Tibial artery (tissue), 4 donors: ENCODE results near the gene LRRC10.

Source experiments
- DNase-seq, 2 donors: peaks; one replicate each; pipeline ENCODE4 v3.0.0-alpha.2; 2019
- H3K27ac ChIP-seq, 2 donors: fragments of 200-600 bp; sonication (generic) in 1 of 2; 1 replicate in 1 of 2; 2 replicates in 1 of 2; pipeline ENCODE4 v1.5.1; 2018 to 2019; ENCODE audit warnings: mild to moderate bottlenecking in 1 of 2
- H3K27me3 ChIP-seq, 2 donors: fragments of 200-600 bp; sonication (generic) in 1 of 2; one replicate each; pipeline versions ENCODE4 v1.5.1 to v1.6.0; 2016 to 2019
- H3K36me3 ChIP-seq, 3 donors: fragments of 200-600 bp; sonication (generic) in 2 of 3; one replicate each; pipeline ENCODE4 v1.5.1; 2016 to 2019; ENCODE audit warnings: mild to moderate bottlenecking in 2 of 3
- H3K4me1 ChIP-seq, 4 donors: fragments of 200-600 bp; sonication (generic) in 2 of 4; 1 replicate in 3 of 4; 2 replicates in 1 of 4; pipeline ENCODE4 v1.5.1; 2016 to 2019
- H3K4me3 ChIP-seq, 2 donors: fragments of 200-600 bp; sonication (generic) in 1 of 2; 1 replicate in 1 of 2; 2 replicates in 1 of 2; pipeline ENCODE4 v1.5.1; 2018 to 2019; ENCODE audit warnings: mild to moderate bottlenecking in 2 of 2
- H3K9me3 ChIP-seq, 3 donors: fragments of 200-600 bp; sonication (generic) in 1 of 3; one replicate each; pipeline ENCODE4 v1.5.1; 2016 to 2019
- intact Hi-C: fragments of 100-400 bp; cut with DNase I; formaldehyde crosslinking; loops from one replicate; pipeline ENCODE4 v1.15.0; 2023; ENCODE audit warnings: low total_unique reads
- TF ChIP-seq, protein P1 (sequence below), 2 experiments: fragments of 200-600 bp in 1 of 2; fragments of 450-650 bp in 1 of 2; IDR thresholded peaks; one replicate each; pipeline ENCODE4 v1.5.1; 2017 to 2019; ENCODE audit warnings: antibody characterized with exemption in 2 of 2, mild to moderate bottlenecking in 1 of 2, moderate library complexity in 1 of 2

Gene LRRC10

DNA sequence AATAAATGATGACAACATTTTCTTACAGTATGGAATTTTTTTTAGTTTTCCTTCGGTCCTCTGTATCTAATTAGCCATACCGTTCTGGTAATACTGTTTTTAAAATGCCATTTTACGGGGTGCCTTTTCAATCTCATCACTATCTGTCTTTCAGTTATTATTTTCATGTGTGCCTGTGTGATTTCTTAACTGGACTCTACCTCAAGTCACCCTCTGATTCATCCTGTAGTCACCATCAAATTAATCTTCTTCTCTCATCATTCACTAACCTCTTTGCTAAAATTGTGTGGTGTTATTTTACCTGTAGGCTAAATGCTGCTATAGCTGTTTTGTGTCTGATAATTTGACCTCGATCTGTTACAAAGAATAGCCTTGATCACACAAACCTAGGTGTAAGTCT, 41.5 kb downstream of the LRRC10 start:
- intact Hi-C loops = loop anchor here (5.0 kb wide), 1 partner anchor 97 kb away; the partner anchor contains the start of gene FRS2
- H3K27ac ChIP-seq = no peak overlapping the region
- H3K27me3 ChIP-seq = no peaks in the 10 kb centered on the region
- no peak overlapping the region for H3K4me3 ChIP-seq
- peaks cover 15 to 53% (median 30%) of the 10 kb centered on the region in 3 donors for H3K36me3 ChIP-seq
- no peak for DNase-seq
- TF ChIP-seq, protein P1, sequence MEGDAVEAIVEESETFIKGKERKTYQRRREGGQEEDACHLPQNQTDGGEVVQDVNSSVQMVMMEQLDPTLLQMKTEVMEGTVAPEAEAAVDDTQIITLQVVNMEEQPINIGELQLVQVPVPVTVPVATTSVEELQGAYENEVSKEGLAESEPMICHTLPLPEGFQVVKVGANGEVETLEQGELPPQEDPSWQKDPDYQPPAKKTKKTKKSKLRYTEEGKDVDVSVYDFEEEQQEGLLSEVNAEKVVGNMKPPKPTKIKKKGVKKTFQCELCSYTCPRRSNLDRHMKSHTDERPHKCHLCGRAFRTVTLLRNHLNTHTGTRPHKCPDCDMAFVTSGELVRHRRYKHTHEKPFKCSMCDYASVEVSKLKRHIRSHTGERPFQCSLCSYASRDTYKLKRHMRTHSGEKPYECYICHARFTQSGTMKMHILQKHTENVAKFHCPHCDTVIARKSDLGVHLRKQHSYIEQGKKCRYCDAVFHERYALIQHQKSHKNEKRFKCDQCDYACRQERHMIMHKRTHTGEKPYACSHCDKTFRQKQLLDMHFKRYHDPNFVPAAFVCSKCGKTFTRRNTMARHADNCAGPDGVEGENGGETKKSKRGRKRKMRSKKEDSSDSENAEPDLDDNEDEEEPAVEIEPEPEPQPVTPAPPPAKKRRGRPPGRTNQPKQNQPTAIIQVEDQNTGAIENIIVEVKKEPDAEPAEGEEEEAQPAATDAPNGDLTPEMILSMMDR (IDR thresholded peaks at IDR 0.05) = no peak
- H3K4me1 ChIP-seq = no peaks in the 10 kb centered on the region
- H3K9me3 ChIP-seq = no peaks in the 10 kb centered on the region

DNA sequence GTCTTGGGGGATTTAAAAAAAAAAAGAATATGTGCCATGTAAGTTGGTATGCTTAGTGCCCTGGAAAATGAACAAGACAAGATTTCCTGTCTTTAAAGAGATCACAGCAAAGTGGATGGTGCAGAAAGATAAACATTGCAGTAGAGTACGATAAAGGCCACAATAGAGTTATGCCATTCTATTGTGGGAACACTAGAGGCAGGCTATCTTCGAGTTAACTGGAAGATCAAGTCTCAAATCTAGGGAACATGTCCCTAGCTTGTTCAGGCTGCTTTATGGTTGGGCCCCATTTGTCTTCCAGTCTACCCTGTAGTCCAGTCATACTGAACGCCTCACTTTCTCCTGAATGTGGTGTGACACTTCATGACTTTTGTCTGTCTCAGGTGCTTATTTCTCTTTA, 44.1 kb downstream of the LRRC10 start:
- DNase-seq = no peak
- Histone ChIP-seq H3K27me3 (no peaks in the 10 kb centered on the region), H3K27ac (no peak overlapping the region), H3K4me1 (peaks cover 0 to 3% (median 0%) of the 10 kb centered on the region in 4 donors), H3K36me3 (peaks cover 6 to 35% (median 16%) of the 10 kb centered on the region in 3 donors), H3K4me3 (no peak overlapping the region), H3K9me3 (no peaks in the 10 kb centered on the region)
- TF ChIP-seq, protein P1 (IDR thresholded peaks at IDR 0.05) = no peak
- intact Hi-C loops = loop anchor here (5.0 kb wide), 1 partner anchor 94 kb away; the partner anchor contains the start of gene FRS2

DNA sequence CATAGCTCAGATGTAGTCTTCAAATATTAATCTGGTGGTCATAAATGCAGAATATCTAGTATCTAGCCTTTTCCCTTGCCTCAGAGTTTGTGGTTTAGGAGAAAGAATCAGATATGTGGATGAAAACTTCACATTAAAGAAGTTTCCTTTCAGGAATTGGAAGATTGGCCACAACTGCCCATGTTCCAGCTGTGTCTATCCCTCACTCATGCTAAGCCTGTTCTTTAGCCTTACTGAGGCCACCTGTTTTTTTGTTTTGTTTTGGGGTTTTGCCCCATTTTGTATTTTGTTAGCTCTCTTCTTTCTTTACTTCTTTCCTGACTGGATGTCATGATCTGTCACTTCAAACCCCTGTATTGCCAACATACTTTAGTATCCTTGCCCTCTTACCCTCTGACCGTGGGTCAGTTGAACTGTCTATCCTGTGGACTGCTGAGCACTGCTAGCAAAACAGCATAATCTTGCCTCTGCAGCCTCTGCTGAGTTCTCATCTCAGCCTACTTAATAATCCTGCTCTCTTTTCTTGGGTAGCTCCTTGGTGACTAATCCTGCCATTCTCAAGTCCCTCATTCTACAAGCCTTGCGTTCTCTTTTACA, 47.4 kb downstream of the LRRC10 start:
- TF ChIP-seq, protein P1 (IDR thresholded peaks at IDR 0.05) = no peak
- intact Hi-C loops = no loop called here

More for the DNA sequence above, 47.4 kb downstream of the LRRC10 start:
- no peaks in the 10 kb centered on the region for H3K27me3 ChIP-seq
- H3K36me3 ChIP-seq = peaks cover 6 to 17% (median 13%) of the 10 kb centered on the region in 3 donors
- H3K9me3 ChIP-seq = no peaks in the 10 kb centered on the region
- DNase-seq = no peak
- no peak overlapping the region for H3K27ac ChIP-seq
- H3K4me1 ChIP-seq = peaks cover 0 to 8% (median 5%) of the 10 kb centered on the region in 4 donors
- H3K4me3 ChIP-seq = no peak overlapping the region
